Stimulated activated naive CD8-positive, alpha-beta T cell treated with anti-CD3 and anti-CD28 coated beads, Interleukin-15, Interleukin-2, amounts not matched to agents 100 ng/mL and 50 ng/mL, for 24 hours (primary cell): ENCODE data around the gene TTYH1.

ENCODE experiments used
- H3K27ac Mint-ChIP-seq: one replicate; pipeline ENCODE4 v1.8.0; 2021; ENCODE audit warnings: mild to moderate bottlenecking, mixed read lengths
- H3K27me3 Mint-ChIP-seq: one replicate; pipeline ENCODE4 v1.8.0; 2021; ENCODE audit warnings: mixed read lengths
- H3K36me3 Mint-ChIP-seq: one replicate; pipeline ENCODE4 v1.8.0; 2021; ENCODE audit warnings: low read depth, mixed read lengths
- H3K4me1 Mint-ChIP-seq: one replicate; pipeline ENCODE4 v1.8.0; 2021; ENCODE audit warnings: low read depth, mixed read lengths
- H3K4me3 Mint-ChIP-seq: one replicate; pipeline ENCODE4 v1.8.0; 2021; ENCODE audit warnings: mild to moderate bottlenecking, mixed read lengths
- H3K9me3 Mint-ChIP-seq: one replicate; pipeline ENCODE4 v1.8.0; 2021; ENCODE audit warnings: mixed read lengths

The TTYH1 gene

DNA sequence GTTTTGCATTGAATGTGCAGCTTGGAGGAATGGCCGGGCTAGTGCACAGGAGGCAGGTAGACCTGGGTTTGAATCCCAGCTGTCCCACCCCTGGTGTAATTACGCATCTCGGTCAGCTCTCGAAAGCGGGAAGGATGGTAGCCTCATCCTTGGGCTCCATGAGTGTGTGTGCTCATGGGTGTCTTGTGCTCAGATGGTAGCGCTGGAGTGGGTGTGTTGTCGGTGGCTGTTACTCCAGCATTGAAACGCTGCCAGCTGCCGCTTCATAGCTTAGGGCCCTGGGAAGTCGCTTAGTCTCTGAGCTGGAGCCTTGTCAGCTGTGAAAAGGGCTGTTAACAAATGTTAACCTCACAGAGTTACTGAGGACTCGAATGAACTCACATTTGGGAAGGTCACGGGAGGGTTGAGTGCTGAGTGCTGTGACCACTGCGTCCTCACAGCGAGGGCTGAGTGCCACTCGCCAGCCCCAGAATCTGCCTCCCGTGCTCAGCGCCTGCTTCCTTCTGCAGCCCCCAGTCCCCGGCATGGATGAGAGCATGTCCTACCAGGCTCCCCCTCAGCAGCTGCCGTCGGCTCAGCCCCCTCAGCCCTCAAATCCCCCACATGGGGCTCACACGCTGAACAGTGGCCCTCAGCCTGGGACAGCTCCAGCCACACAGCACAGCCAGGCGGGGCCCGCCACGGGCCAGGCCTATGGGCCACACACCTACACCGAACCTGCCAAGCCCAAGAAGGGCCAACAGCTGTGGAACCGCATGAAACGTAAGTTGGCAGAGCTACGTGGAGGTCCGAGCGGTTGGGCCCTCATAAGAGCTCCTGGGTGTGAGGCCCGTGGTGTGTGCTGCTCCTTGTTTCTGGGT lies 38.9 kb downstream of the TTYH1 start:
- H3K9me3 Mint-ChIP-seq, result no peaks in the 10 kb centered on the region
- no peak overlapping the region for H3K4me3 Mint-ChIP-seq
- no peak overlapping the region for H3K27ac Mint-ChIP-seq
- no peaks in the 10 kb centered on the region for H3K27me3 Mint-ChIP-seq
- peaks cover 29% of the 10 kb centered on the region for H3K4me1 Mint-ChIP-seq
- peaks cover 71% of the 10 kb centered on the region for H3K36me3 Mint-ChIP-seq

DNA sequence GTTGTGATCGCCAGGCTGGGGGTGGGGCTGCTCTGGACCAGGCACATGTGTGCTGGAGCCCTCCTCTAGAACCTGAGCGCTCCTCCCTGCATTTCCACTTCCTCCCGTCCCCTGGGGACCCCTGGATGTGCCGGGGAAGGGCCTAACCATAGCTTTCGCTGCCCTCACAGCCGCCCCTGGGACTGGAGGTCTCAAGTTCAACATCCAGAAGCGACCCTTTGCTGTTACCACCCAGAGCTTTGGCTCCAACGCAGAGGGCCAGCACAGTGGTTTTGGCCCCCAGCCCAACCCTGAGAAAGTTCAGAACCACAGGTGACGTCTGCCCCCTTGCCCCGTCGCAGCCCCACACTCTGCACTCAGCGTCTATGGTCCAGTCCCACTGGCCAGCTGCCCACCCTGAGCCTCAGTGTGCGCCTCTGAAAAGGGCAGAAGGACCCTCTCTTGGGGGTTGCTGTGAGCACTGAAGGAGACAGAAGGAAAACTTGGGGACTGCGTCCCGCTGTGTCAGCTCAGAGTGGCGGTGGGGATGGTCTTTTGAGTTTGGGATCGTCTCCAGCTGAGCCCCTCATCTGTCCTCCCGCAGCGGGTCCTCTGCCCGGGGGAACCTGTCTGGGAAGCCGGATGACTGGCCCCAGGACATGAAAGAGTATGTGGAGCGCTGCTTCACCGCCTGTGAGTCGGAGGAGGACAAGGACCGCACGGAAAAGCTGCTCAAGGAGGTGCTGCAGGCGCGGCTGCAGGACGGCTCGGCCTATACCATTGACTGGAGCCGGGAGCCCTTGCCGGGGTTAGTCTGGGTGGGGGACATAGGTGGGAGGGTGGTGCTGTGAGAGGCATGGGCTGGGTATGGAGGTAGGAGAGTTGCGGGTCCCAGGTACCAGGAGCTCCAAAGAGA lies 39.8 kb downstream of the TTYH1 start:
- no peaks in the 10 kb centered on the region for H3K27me3 Mint-ChIP-seq
- H3K4me3 Mint-ChIP-seq, result no peak overlapping the region
- H3K4me1 Mint-ChIP-seq, result peaks cover 30% of the 10 kb centered on the region
- no peaks in the 10 kb centered on the region for H3K9me3 Mint-ChIP-seq
- peaks cover 72% of the 10 kb centered on the region for H3K36me3 Mint-ChIP-seq
- H3K27ac Mint-ChIP-seq, result no peak overlapping the region

DNA sequence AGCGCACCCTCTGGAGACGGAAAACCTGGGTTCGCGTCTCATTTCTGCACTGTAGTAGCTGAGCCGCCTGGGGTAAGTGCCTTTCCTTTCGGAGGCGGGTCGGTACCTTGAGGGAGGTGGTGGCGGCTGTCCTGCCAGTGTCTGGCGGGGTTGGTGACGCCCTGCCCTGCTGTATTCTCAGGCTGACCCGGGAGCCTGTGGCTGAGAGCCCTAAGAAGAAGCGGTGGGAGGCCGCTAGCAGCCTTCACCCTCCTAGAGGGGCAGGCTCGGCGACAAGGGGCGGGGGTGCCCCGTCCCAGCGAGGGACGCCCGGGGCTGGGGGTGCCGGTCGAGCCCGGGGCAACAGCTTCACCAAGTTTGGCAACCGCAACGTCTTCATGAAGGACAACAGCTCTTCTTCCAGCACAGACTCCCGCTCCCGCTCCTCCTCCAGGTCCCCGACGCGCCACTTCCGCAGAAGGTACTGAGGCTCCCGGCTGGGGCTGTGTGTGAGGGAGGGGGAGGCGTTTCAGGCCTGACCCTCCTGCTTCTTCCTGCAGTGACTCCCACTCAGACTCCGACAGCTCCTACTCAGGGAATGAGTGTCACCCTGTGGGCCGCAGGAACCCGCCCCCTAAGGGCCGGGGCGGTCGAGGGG lies 40.6 kb downstream of the TTYH1 start:
- Mint-ChIP-seq H3K27ac (no peak overlapping the region), H3K4me1 (peaks cover 21% of the 10 kb centered on the region), H3K9me3 (no peaks in the 10 kb centered on the region)

DNA sequence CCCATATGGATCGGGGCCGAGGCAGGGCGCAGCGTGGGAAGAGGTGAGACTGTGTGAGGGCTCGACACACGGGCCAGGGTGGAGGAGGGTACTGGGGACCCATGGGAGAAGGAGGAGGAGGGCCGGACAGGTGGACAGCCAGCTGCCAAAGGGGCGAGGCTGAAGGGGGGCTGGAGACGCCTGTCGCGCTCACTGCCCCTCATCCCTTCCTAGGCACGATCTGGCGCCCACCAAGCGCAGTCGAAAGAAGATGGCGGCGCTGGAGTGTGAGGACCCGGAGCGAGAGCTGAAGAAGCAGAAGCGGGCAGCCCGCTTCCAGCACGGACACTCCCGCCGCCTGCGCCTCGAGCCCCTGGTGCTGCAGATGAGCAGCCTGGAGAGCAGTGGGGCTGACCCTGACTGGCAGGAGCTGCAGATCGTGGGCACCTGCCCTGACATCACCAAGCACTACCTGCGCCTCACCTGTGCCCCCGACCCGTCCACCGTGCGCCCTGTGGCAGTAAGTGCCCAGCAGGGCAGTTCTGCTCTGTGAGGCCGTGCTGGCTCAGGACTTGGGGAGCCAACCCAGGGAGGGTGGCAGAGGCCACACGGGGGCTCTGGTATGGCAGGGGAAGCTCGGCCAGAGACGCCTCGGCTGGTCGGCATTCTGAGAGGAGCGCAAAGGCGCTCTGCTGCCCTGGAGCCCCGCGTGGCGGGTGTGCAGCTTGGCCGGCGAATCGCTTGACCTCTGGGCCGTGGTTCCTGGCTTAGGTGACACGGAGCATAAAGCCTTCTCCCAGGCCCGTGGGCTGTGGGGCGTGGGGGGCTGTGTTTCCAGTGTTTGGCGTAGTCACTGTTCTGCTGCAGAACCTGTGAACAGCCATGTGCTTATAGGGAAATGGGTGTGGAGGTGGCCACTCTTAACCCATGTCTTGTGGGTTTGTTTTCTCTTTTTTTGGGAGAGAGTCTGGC lies 41.4 kb downstream of the TTYH1 start:
- no peaks in the 10 kb centered on the region for H3K27me3 Mint-ChIP-seq
- no peak overlapping the region for H3K27ac Mint-ChIP-seq
- H3K4me1 Mint-ChIP-seq, result peaks cover 18% of the 10 kb centered on the region
- peaks cover 60% of the 10 kb centered on the region for H3K36me3 Mint-ChIP-seq
- no peak overlapping the region for H3K4me3 Mint-ChIP-seq
- H3K9me3 Mint-ChIP-seq, result no peaks in the 10 kb centered on the region

More for the DNA sequence above, 40.6 kb downstream of the TTYH1 start:
- Mint-ChIP-seq H3K27me3 (no peaks in the 10 kb centered on the region), H3K36me3 (peaks cover 63% of the 10 kb centered on the region), H3K4me3 (no peak overlapping the region)

DNA sequence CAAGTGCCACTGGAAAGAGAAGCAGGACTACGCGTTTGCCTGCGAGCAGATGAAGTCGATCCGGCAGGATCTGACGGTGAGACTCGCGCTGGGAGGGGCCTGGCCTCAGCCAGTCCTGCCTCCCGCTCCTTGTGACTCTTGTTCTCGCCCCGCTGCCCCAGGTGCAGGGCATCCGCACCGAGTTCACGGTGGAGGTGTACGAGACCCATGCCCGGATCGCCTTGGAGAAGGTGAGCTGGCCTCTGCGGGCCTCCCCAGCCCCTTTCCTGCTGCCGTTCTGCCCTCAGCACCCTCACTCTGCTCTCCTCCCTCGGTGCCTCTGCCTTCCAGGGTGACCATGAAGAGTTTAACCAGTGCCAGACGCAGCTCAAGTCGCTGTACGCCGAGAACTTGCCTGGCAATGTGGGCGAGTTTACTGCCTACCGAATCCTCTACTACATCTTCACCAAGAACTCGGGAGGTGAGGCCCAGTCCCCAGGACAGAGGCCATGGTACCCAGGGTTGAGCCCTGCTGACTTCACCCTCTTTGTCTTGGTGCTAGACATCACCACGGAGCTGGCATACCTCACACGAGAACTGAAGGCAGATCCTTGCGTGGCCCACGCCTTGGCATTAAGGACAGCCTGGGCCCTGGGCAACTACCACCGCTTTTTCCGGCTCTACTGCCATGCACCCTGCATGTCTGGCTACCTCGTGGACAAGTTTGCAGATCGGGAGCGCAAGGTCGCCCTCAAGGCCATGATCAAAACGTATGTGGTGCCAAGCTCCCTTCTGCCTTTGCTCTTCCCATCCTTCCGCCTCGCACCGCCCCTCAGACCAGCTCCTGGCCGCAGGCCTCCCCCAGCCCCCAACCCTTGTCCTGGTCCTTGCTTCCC lies 42.7 kb downstream of the TTYH1 start:
- Mint-ChIP-seq H3K4me1 (peaks cover 20% of the 10 kb centered on the region), H3K27me3 (no peaks in the 10 kb centered on the region), H3K9me3 (no peaks in the 10 kb centered on the region), H3K36me3 (peaks cover 52% of the 10 kb centered on the region), H3K4me3 (no peak overlapping the region), H3K27ac (peak overlapping the region; percentile 8)

DNA sequence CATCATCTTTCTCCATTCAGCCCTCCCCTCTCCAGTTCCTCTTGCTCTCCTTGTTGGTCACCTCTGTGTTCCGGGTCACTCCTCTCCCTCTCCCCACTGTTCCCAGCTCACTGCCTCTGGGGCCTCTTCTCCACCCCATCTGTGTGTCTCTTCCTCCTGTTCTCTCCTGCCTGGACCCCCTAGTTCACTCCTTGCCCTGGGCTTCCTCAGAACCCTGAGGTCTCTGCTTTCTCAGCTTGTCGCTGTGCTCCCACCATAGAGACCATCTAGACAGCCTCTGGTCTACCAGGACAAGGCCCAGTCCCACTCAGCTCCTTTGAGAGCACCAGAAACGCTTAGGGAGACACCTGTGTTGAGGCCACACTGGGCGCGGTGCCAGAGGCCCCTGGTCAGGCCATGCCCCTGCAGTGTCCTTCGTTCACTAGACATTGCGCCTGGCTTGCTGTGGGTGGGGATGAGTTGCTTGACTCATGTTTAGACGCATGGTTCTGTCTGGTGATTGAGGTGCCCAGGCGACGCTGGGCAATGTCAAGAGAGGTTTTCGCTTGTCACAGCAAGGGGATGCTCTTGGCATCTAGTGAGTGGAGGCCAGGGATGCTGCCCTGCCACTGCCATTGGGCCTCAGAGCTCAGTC lies 43.5 kb downstream of the TTYH1 start:
- H3K36me3 Mint-ChIP-seq, result peaks cover 46% of the 10 kb centered on the region
- no peaks in the 10 kb centered on the region for H3K27me3 Mint-ChIP-seq
- H3K27ac Mint-ChIP-seq, result no peak overlapping the region
- no peaks in the 10 kb centered on the region for H3K9me3 Mint-ChIP-seq
- peaks cover 23% of the 10 kb centered on the region for H3K4me1 Mint-ChIP-seq
- no peak overlapping the region for H3K4me3 Mint-ChIP-seq

DNA sequence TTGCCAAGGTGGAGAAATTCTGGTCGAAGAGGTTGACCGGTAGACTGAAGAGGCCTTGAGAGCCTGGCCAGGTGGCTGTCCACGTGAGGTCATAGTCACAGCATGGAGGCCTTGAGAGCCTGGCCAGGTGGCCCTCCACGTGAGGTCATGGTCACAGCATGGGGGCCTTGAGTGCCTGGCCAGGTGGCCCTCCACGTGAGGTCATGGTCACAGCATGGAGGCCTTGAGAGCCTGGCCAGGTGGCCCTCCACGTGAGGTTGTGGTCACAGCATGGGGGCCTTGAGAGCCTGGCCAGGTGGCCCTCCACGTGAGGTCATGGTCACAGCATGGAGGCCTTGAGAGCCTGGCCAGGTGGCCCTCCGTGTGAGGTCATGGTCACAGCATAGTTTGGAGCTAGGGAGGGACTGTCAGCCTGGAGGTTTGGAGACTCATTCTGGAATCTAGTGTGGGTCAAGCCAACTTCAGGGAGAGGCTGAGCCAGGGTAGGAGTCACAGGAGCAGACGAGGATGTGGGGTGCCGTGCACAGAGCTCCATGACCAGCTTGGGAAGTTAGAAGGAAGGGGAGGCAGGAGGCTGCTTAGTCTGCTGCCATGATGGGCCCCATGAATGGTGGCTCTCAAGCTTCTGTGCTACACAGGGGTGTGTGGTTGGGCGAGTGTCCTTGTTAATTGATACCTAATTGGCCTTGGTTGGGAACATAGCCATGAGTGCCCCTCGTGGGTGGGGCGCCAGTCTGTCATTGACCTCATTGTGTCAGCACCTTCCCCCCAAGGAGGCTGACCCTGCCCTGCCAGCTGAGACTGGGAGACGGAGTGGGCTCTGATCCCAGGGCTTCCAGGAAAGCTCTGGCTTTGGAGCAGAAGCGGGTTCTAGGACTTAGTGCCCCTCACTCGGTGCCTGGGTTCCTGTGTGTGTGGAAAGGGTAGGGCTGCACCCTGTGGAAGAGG lies 44.3 kb downstream of the TTYH1 start:
- Mint-ChIP-seq H3K4me3 (no peak overlapping the region), H3K4me1 (peaks cover 31% of the 10 kb centered on the region), H3K9me3 (no peaks in the 10 kb centered on the region), H3K27ac (peak overlapping the region; percentile 87), H3K36me3 (peaks cover 41% of the 10 kb centered on the region), H3K27me3 (no peaks in the 10 kb centered on the region)

DNA sequence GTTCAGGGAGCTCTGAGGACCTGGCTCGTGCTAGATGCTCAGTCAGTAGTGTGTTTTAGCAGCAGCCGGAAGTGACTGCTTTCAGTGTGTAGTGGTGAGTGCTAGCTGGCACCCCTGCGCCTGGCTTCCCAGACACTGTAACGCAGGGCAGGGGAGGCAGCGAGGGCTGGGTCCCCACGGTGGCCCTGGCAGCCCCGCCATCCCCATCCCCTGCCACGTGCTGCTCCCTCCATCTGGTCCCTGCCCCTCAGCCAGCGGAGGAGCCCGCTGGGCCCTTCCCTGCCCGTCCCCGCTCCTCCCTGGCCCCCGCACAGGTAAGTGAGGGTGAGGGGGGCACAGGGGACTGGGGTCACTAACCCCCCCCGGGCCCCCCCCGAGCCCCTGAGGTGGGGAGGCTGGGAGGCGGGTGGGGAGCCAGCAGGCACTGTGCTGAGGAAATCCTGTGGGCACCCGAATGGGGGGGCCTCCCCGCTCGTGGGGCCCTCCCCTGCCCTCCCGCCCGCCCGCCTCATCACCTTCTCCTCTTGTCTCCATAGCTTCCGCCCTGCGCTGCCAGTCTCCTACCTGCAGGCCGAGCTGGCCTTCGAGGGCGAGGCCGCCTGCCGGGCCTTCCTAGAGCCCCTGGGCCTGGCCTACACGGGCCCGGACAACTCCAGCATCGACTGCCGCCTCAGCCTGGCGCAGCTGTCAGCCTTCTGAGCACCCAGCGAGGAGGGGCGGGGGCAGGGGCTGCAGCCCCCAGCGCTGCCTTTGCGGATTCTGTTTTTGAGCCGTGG lies 45.2 kb downstream of the TTYH1 start:
- H3K4me3 Mint-ChIP-seq, result no peak overlapping the region
- H3K9me3 Mint-ChIP-seq, result no peaks in the 10 kb centered on the region
- peaks cover 34% of the 10 kb centered on the region for H3K4me1 Mint-ChIP-seq
- H3K27me3 Mint-ChIP-seq, result no peaks in the 10 kb centered on the region
- peaks cover 34% of the 10 kb centered on the region for H3K36me3 Mint-ChIP-seq
- peak overlapping the region; percentile 4 for H3K27ac Mint-ChIP-seq

DNA sequence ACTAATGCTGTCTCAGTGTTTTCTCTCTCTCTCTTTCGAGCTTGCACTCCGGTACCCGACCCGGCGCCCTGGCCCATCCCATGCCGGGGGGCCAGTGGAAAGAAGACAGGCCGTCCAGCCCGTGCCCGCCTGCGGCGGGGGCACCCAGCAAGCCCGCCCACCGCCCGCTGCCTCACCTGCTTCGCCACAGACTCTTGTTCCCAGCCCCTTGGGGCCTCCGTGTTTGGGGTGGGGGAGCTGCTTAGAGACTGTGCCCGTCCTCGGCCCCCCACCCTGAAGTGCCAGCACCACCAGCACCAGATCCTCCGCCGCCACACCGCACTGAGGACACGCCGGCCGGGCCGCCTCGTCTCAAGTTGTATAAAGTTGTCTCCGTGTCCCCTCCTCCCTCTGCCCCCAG lies 45.9 kb downstream of the TTYH1 start:
- Mint-ChIP-seq H3K4me3 (peak overlapping the region; percentile 72), H3K36me3 (peaks cover 32% of the 10 kb centered on the region), H3K27me3 (peaks cover 4% of the 10 kb centered on the region), H3K9me3 (no peaks in the 10 kb centered on the region), H3K27ac (peak overlapping the region; percentile 78), H3K4me1 (peaks cover 34% of the 10 kb centered on the region)

DNA sequence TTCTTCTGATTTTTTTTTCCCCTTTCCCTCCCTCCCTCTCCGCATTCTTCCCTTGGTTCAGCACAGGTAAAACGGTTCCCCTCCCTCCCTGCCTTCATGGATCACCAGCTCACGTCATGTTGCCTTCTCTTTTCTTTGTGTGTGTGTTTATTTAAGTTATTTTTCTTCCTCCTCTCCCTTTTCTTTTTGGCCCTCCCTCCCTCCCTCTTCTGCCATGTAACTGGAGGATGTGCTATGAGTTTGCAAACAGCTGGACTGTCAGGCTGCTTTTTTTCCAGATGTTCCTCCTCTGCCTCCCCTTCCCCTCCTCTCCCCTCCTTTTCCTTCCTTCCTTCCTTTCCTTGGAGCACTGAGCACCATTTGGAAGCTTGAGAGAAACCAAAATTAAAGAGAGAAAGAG lies 46.3 kb downstream of the TTYH1 start:
- H3K4me3 Mint-ChIP-seq, result peak overlapping the region; percentile 72
- H3K9me3 Mint-ChIP-seq, result no peaks in the 10 kb centered on the region
- peaks cover 34% of the 10 kb centered on the region for H3K4me1 Mint-ChIP-seq
- H3K36me3 Mint-ChIP-seq, result peaks cover 30% of the 10 kb centered on the region
- peaks cover 4% of the 10 kb centered on the region for H3K27me3 Mint-ChIP-seq
- peak overlapping the region; percentile 78 for H3K27ac Mint-ChIP-seq

DNA sequence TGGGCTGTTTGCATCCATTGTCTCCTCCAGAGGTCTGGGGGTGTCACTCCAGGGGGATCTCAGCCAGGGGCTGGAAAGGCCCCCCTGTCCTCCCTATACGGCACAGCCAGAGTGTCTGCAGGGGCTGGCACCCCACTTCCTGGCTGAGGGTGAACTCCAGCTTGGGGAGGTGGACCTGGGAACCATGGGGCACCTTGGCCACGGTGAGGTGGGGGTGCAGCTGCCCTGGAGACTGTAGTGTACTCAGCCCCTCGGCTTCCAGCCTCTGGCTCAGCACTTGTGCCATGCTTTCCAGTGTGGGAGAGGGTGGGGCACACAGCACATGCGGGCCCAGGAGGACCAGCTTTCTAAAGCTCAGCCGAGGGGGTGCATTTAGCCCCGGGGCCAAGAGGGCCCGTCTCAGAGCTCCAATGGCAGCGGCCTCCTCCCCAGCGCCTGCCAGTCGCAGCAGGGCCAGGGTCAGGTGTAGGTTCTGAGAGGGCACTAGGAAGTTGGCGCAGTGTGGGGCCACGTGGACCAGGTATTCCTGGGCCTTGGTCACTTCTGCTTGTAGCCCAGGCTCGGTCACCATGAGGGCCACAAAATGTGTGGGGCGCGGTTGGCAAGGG lies 46.9 kb downstream of the TTYH1 start:
- Mint-ChIP-seq H3K36me3 (peaks cover 30% of the 10 kb centered on the region), H3K27ac (peak overlapping the region; percentile 78), H3K4me3 (peak overlapping the region; percentile 72), H3K27me3 (peaks cover 4% of the 10 kb centered on the region), H3K9me3 (no peaks in the 10 kb centered on the region), H3K4me1 (peaks cover 34% of the 10 kb centered on the region)
